H9 (cell line): Measurements from ENCODE around the gene RRAS. TPM values are rescaled to one million over a fixed set of nuclear protein-coding genes. Genes with fewer than 3 reads are reported as not detected.

ENCODE experiments used
- DNase-seq: peaks from one replicate; pipeline ENCODE4 v3.0.0-alpha.2; 2017
- H2AFZ ChIP-seq: one replicate; pipeline ENCODE4 v1.6.1; 2013; ENCODE audit warnings: mild to moderate bottlenecking, low read length, control low read depth, moderate library complexity
- H2AK5ac ChIP-seq: 2 replicates; pipeline ENCODE4 v1.6.1; 2013; ENCODE audit warnings: low read length, control low read depth, mixed read lengths; ENCODE audit not compliant: insufficient read length
- H2BK120ac ChIP-seq: one replicate; pipeline ENCODE4 v1.6.1; 2013; ENCODE audit warnings: low read depth, mild to moderate bottlenecking, low read length, control low read depth, inconsistent platforms; ENCODE audit not compliant: poor library complexity, severe bottlenecking
- H2BK12ac ChIP-seq: 2 replicates; pipeline ENCODE4 v1.6.1; 2013; ENCODE audit warnings: low read length, control low read depth, mixed read lengths, low read depth; ENCODE audit not compliant: insufficient read length
- H2BK15ac ChIP-seq: 2 replicates; pipeline ENCODE4 v1.6.1; 2013; ENCODE audit warnings: low read depth, low read length, control low read depth
- H2BK20ac ChIP-seq: one replicate; pipeline ENCODE4 v1.6.1; 2013; ENCODE audit warnings: low read depth, mild to moderate bottlenecking, low read length, control low read depth, inconsistent platforms; ENCODE audit not compliant: poor library complexity, severe bottlenecking
- H2BK5ac ChIP-seq: 2 replicates; pipeline ENCODE4 v1.6.1; 2013; ENCODE audit warnings: low read length, control low read depth, mixed read lengths; ENCODE audit not compliant: insufficient read length
- H3K14ac ChIP-seq: 2 replicates; pipeline ENCODE4 v1.6.1; 2013; ENCODE audit warnings: low read length, control low read depth; ENCODE audit not compliant: insufficient read depth
- H3K18ac ChIP-seq: 2 replicates; pipeline ENCODE4 v1.6.1; 2013; ENCODE audit warnings: low read depth, mild to moderate bottlenecking, mixed read lengths, low read length, control low read depth; ENCODE audit not compliant: insufficient read length
- H3K23ac ChIP-seq: 2 replicates; pipeline ENCODE4 v1.6.1; 2013; ENCODE audit warnings: low read length, control low read depth, mixed read lengths, low read depth; ENCODE audit not compliant: insufficient read length
- H3K23me2 ChIP-seq: 2 replicates; pipeline ENCODE4 v1.6.1; 2013; ENCODE audit warnings: low read depth, mild to moderate bottlenecking, mixed read lengths, low read length, control low read depth; ENCODE audit not compliant: insufficient read length, poor library complexity, severe bottlenecking
- H3K27ac ChIP-seq: 2 replicates; pipeline ENCODE4 v1.5.1; 2013; ENCODE audit warnings: low read length, control low read depth, mixed read lengths, low read depth; ENCODE audit not compliant: insufficient read length
- H3K27me3 ChIP-seq: 2 replicates; pipeline ENCODE4 v1.6.1; 2013; ENCODE audit warnings: low read length, control low read depth, inconsistent platforms; ENCODE audit not compliant: insufficient read depth
- H3K4ac ChIP-seq: 2 replicates; pipeline ENCODE4 v1.6.1; 2013; ENCODE audit warnings: low read depth, mild to moderate bottlenecking, control low read depth, inconsistent platforms, low read length, moderate library complexity
- H3K4me1 ChIP-seq: 2 replicates; pipeline ENCODE4 v1.6.1; 2013; ENCODE audit warnings: low read length, control low read depth, inconsistent platforms; ENCODE audit not compliant: insufficient read depth
- H3K4me2 ChIP-seq: 2 replicates; pipeline ENCODE4 v1.6.1; 2013; ENCODE audit warnings: low read length, control low read depth, mixed read lengths; ENCODE audit not compliant: insufficient read length, insufficient read depth
- H3K56ac ChIP-seq: 2 replicates; pipeline ENCODE4 v1.6.1; 2013; ENCODE audit warnings: low read depth, mild to moderate bottlenecking, mixed read lengths, low read length, control low read depth; ENCODE audit not compliant: insufficient read length
- H3K79me1 ChIP-seq: 2 replicates; pipeline ENCODE4 v1.6.1; 2013; ENCODE audit warnings: low read depth, mild to moderate bottlenecking, moderate library complexity, low read length, control low read depth, inconsistent platforms; ENCODE audit not compliant: insufficient read depth, poor library complexity, severe bottlenecking
- H3K79me2 ChIP-seq: 2 replicates; pipeline ENCODE4 v1.6.1; 2013; ENCODE audit warnings: low read length, control low read depth, inconsistent platforms; ENCODE audit not compliant: insufficient read depth
- H3K9ac ChIP-seq: 2 replicates; pipeline ENCODE4 v1.6.1; 2013; ENCODE audit warnings: low read length, control low read depth, mixed read lengths; ENCODE audit not compliant: insufficient read length; ENCODE audit errors: extremely low read depth
- H3K9me3 ChIP-seq: one replicate; pipeline ENCODE4 v1.6.1; 2013; ENCODE audit warnings: low read depth, low read length, inconsistent platforms; ENCODE audit not compliant: control insufficient read depth
- H3T11ph ChIP-seq: one replicate; pipeline ENCODE4 v1.6.1; 2013; ENCODE audit warnings: mild to moderate bottlenecking, low read length, control low read depth, inconsistent platforms
- H4K20me1 ChIP-seq: one replicate; pipeline ENCODE4 v1.6.1; 2013; ENCODE audit not compliant: control insufficient read depth, insufficient read length, insufficient read depth
- H4K5ac ChIP-seq: 2 replicates; pipeline ENCODE4 v1.6.1; 2013; ENCODE audit warnings: low read depth, mild to moderate bottlenecking, mixed read lengths, low read length, control low read depth; ENCODE audit not compliant: insufficient read length
- H4K8ac ChIP-seq: replicated peaks from 2 replicates; pipeline ENCODE4 v1.6.1; 2013; ENCODE audit warnings: low read length, control low read depth, mixed read lengths, low read depth; ENCODE audit not compliant: insufficient read length
- H4K91ac ChIP-seq: 2 replicates; pipeline ENCODE4 v1.6.1; 2013; ENCODE audit warnings: low read depth, mild to moderate bottlenecking, moderate library complexity, mixed read lengths, low read length, control low read depth; ENCODE audit not compliant: insufficient read length
- H3K27ac Mint-ChIP-seq, 3 experiments: 2 replicates in 2 of 3; 3 replicates in 1 of 3; pipeline ENCODE4 v1.8.0; 2020 to 2021; ENCODE audit warnings: mixed read lengths in 3 of 3, mild to moderate bottlenecking in 1 of 3, moderate library complexity in 1 of 3
- H3K27me3 Mint-ChIP-seq: 2 replicates; pipeline ENCODE4 v1.8.0; 2021; ENCODE audit warnings: low read depth, mild to moderate bottlenecking, moderate library complexity, mixed read lengths
- H3K36me3 Mint-ChIP-seq, 3 experiments: 2 replicates in 2 of 3; 3 replicates in 1 of 3; pipeline ENCODE4 v1.8.0; 2020 to 2021; ENCODE audit warnings: low read depth in 3 of 3, mixed read lengths in 3 of 3; ENCODE audit not compliant: insufficient read depth in 1 of 3
- H3K4me1 Mint-ChIP-seq, 2 experiments: 2 replicates each; pipeline ENCODE4 v1.8.0; 2020; ENCODE audit warnings: mixed read lengths in 2 of 2
- H3K4me3 Mint-ChIP-seq, 2 experiments: 2 replicates in 1 of 2; 3 replicates in 1 of 2; pipeline ENCODE4 v1.8.0; 2020 to 2021; ENCODE audit warnings: mild to moderate bottlenecking in 2 of 2, mixed read lengths in 2 of 2, moderate library complexity in 1 of 2
- H3K9me3 Mint-ChIP-seq, 2 experiments: 2 replicates in 1 of 2; 3 replicates in 1 of 2; pipeline ENCODE4 v1.8.0; 2020; ENCODE audit warnings: mild to moderate bottlenecking in 2 of 2, mixed read lengths in 2 of 2, moderate library complexity in 1 of 2
- WGBS: extraction: QIAGEN DNeasy Blood & Tissue Kit; methylation state at CpG from one replicate; pipeline ENCODE4 v1.1.7; 2013; ENCODE audit warnings: missing lambda C conversion rate, low lambda C conversion rate, mixed read lengths; ENCODE audit not compliant: insufficient read length; ENCODE audit errors: extremely low coverage; 5-methylcytosine and 5-hydroxymethylcytosine counted together
- total RNA-seq: library from RNA; stranded (reverse); gene quantifications from 2 replicates; pipeline ENCODE4 v1.2.1, GENCODE V29; 2021
- TF ChIP-seq, protein P1 (sequence below): fragments of 200-600 bp; sonication (generic); conservative IDR thresholded peaks from 3 replicates; pipeline ENCODE4 v1.8.0; 2021; ENCODE audit warnings: antibody characterized with exemption, mild to moderate bottlenecking

Gene RRAS
- total RNA-seq, 1 experiment from 2014 or later: 9.9 TPM

DNA sequence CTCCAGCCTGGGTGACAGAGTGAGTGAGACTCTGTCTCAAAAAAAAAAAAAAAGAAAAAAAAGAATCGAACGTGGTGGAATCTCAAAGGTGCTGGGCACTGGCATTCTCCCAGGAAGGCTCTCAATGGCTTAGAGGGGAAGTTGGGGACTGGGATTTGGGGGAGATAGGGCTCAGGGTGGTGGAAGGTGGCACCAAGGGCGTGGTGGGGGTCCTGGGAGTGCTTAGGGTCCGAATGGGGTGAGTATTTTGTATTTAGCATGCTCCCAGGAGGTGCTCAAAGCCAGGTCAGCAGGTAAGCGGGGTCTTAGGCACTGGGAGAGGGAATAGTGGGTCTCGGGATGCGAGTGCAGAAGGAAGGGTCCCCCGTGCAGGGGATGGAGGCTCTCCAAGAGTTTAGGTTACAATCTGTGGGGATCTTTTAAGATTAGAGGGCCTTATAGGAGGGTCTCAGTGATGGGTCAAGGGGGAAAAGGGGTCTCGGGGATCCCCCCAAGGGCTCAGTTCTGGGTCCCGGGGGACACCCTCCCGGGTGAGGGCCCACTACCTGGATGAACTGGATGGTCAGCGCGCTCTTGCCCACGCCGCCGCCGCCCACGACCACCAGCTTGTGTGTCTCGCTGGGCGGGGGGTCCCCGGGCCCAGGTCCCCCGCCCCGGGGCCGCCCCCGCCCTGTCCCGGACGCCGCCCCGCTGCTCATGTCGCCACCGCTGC is 386 bp downstream of the RRAS start:
- Histone ChIP-seq H3K18ac (no peak overlapping the region), H3K4ac (no peak overlapping the region), H3K9ac (no peak overlapping the region), H3K27ac (no peak overlapping the region), H3K9me3 (no peaks in the 10 kb centered on the region), H4K5ac (no peak overlapping the region), H4K20me1 (no peaks in the 10 kb centered on the region), H3K56ac (no peak overlapping the region), H2AFZ (no peak overlapping the region), H2BK5ac (no peak overlapping the region), H3K4me2 (peak overlapping the region; percentile 51), H4K8ac (no peak overlapping the region), H3K23ac (no peak overlapping the region), H3K79me1 (peaks cover 10% of the 10 kb centered on the region), H4K91ac (no peak overlapping the region), H3K4me1 (no peaks in the 10 kb centered on the region; the same call in 1 of the 2 replicates), H3K79me2 (peaks cover 9% of the 10 kb centered on the region), H2BK20ac (no peak overlapping the region), H2BK120ac (no peak overlapping the region), H2AK5ac (no peak overlapping the region), H3K14ac (no peak overlapping the region), H3K23me2 (peaks cover 18% of the 10 kb centered on the region), H3K27me3 (no peaks in the 10 kb centered on the region), H2BK12ac (no peak overlapping the region), H3T11ph (no peak overlapping the region), H2BK15ac (no peak overlapping the region)
- Mint-ChIP-seq H3K9me3 (no peaks in the 10 kb centered on the region; a peak in 1 of 5 replicates), H3K36me3 (peaks cover 2 to 11% (median 4%) of the 10 kb centered on the region in 3 experiments; a peak in 5 of 7 replicates), H3K4me3 (peak overlapping the region; percentile 60 to 94), H3K27me3 (peaks cover 25% of the 10 kb centered on the region), H3K27ac (peak overlapping the region in 2 of 3 experiments; percentile 36 to 87; a peak in 3 of 7 replicates), H3K4me1 (peaks cover 62 to 75% of the 10 kb centered on the region in 2 experiments)
- TF ChIP-seq, protein P1, sequence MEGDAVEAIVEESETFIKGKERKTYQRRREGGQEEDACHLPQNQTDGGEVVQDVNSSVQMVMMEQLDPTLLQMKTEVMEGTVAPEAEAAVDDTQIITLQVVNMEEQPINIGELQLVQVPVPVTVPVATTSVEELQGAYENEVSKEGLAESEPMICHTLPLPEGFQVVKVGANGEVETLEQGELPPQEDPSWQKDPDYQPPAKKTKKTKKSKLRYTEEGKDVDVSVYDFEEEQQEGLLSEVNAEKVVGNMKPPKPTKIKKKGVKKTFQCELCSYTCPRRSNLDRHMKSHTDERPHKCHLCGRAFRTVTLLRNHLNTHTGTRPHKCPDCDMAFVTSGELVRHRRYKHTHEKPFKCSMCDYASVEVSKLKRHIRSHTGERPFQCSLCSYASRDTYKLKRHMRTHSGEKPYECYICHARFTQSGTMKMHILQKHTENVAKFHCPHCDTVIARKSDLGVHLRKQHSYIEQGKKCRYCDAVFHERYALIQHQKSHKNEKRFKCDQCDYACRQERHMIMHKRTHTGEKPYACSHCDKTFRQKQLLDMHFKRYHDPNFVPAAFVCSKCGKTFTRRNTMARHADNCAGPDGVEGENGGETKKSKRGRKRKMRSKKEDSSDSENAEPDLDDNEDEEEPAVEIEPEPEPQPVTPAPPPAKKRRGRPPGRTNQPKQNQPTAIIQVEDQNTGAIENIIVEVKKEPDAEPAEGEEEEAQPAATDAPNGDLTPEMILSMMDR: no peak
- WGBS: no CpG with 5 or more reads among the region's 31 CpGs
- no peak for DNase-seq
